Heart left ventricle (tissue), 16 donors: ENCODE measurements around the gene MACO1. TPM values are rescaled to one million over a fixed set of nuclear protein-coding genes. Genes with fewer than 3 reads are reported as not detected.
A peak's percentile ranks its signal among the peaks of the same experiment; 100 is the strongest.

Source experiments
- ATAC-seq, 4 donors: fragments of 200-7000 bp; cut with Tn5 transposase; one replicate each; pipeline ENCODE4 v1.9.1; 2020 to 2022; ENCODE audit warnings: moderate library complexity in 4 of 4, mild to moderate bottlenecking in 3 of 4, moderate number of reproducible peaks in 1 of 4
- DNase-seq, 5 donors: peaks; one replicate each; pipeline ENCODE4 v3.0.0-alpha.2; 2020
- H3K27ac ChIP-seq, 12 donors: fragments of 200-600 bp; sonication (generic) in 4 of 12; one replicate each; pipeline versions ENCODE4 v1.5.0 to v1.8.0; 2016 to 2022; ENCODE audit warnings: mild to moderate bottlenecking in 2 of 12
- H3K27me3 ChIP-seq, 9 donors: fragments of 200-600 bp; sonication (generic) in 2 of 9; one replicate each; pipeline versions ENCODE4 v1.5.1 to v1.8.0; 2016 to 2022; ENCODE audit warnings: mild to moderate bottlenecking in 3 of 9
- H3K36me3 ChIP-seq, 9 donors: fragments of 200-600 bp; sonication (generic) in 2 of 9; one replicate each; pipeline versions ENCODE4 v1.5.0 to v1.8.0; 2018 to 2022; ENCODE audit warnings: mild to moderate bottlenecking in 2 of 9
- H3K4me1 ChIP-seq, 12 donors: fragments of 200-600 bp; sonication (generic) in 4 of 12; one replicate each; pipeline versions ENCODE4 v1.5.0 to v1.8.0; 2016 to 2022; ENCODE audit warnings: mild to moderate bottlenecking in 3 of 12
- H3K4me3 ChIP-seq, 12 donors: fragments of 200-600 bp; sonication (generic) in 4 of 12; one replicate each; pipeline versions ENCODE4 v1.5.0 to v1.8.0; 2017 to 2022; ENCODE audit warnings: mild to moderate bottlenecking in 9 of 12, moderate library complexity in 4 of 12
- H3K9me3 ChIP-seq, 12 donors: fragments of 200-600 bp; sonication (generic) in 4 of 12; one replicate each; pipeline versions ENCODE4 v1.5.0 to v1.8.0; 2016 to 2022; ENCODE audit warnings: mild to moderate bottlenecking in 1 of 12
- CTCF ChIP-seq, 12 donors: fragments of 200-600 bp; sonication (generic) in 4 of 12; IDR thresholded peaks; one replicate each; pipeline versions ENCODE4 v1.5.0 to v1.8.0; 2018 to 2022; ENCODE audit warnings: antibody characterized with exemption in 12 of 12, mild to moderate bottlenecking in 5 of 12
- POLR2A ChIP-seq, 2 donors: fragments of 450-650 bp; IDR thresholded peaks; one replicate each; pipeline ENCODE4 v1.6.1; 2017; ENCODE audit warnings: antibody characterized with exemption in 2 of 2, mild to moderate bottlenecking in 2 of 2, moderate library complexity in 2 of 2
- WGBS, 4 donors: extraction: QIAGEN DNeasy Blood & Tissue Kit in 2 of 4; methylation state at CpG; one replicate each; pipeline versions ENCODE4 v1.1.5 to v1.1.7; 2013 to 2018; 5-methylcytosine and 5-hydroxymethylcytosine counted together
- intact Hi-C, 10 donors: fragments of 100-400 bp; cut with DNase I; formaldehyde crosslinking; loops; one replicate each; pipeline versions ENCODE4 v1.11.1 to v1.14.2; 2022
- polyA plus RNA-seq, 2 donors: library from polyadenylated mRNA; stranded (reverse); fragments of 200-250 nt; gene quantifications; one replicate each; pipeline ENCODE4 v1.2.3, GENCODE V29; 2013
- total RNA-seq, 9 donors: library from RNA; depleted of rRNA in 2 of 9; stranded (reverse); fragments of >200 nt in 2 of 9; fragmentation: NEBNext Ultra II Directional in 3 of 9; extraction: Animal tissue kit (Norgen Biotek cat#: 25700) in 3 of 9; gene quantifications; one replicate each; pipeline versions ENCODE4 v1.1.0 to v1.2.4, GENCODE V29; 2016 to 2023
- donor health status: ischemic (EF 13 %, LVEDD 7.1; RV severe dilation, severe dysfunction).
- donor health status: healthy with polysubstance abuse.
- donor health status: DM: no; HTN: yes; CAD: no.
- donor health status: DM: no; HTN: no; CAD: no.
- donor health status: ischemic (EF 25% LVEDD 6.9; RV normal size, moderate dysfunction).
- donor health status: ischemic (EF 25% LVEDD 5.7; RV mildly dilated, moderate dysfunction).
- donor health status: healthy.
- donor health status: DM: yes; HTN: yes; CAD: no.
- donor health status: ischemic (EF 35%, LVEDD 5.7; RV mildly dilated, moderate dysfunction).
- donor health status: nonischemic (EF 11% LVEDD 7.7; RV severe dilation, severe dysfunction).
- donor health status: DM: yes; HTN: yes; CAD: no.
- donor health status: PGD.
- donor health status: ischemic (EF 29% LVEDD 5.4; RV normal size, mild dysfunction).
- donor health status: nonischemic (EF 23%, LVEDD 6.1; RV moderate dilation, normal function).

Gene MACO1
- total and polyA plus RNA-seq, 11 donors: 5.8 to 21.0 (median 14.0) TPM

GRCh38 chr1:25469177-25469576 lies 38.5 kb downstream of the MACO1 start:
- ATAC-seq (no peak), DNase-seq (no peak)
- H3K36me3 ChIP-seq: peaks cover 0 to 7% (median 0%) of the 10 kb centered on the region in 9 donors
- H3K9me3 ChIP-seq: no peaks in the 10 kb centered on the region
- peak overlapping the region in 1 of 12 donors; percentile 75 for H3K27ac ChIP-seq
- no peak overlapping the region for H3K4me3 ChIP-seq
- intact Hi-C loops: loop anchor here in 3 of 10 donors (5.0 kb wide), 1 partner anchor 37 kb away; the partner anchor contains the start of gene MACO1 (in 3 of the 3)
- H3K27me3 ChIP-seq: no peaks in the 10 kb centered on the region
- 79 to 90% (median 82%) methylated on average over 2 of the region's 2 CpGs for WGBS, 4 donors
- H3K4me1 ChIP-seq: peaks cover 4 to 61% (median 43%) of the 10 kb centered on the region in 12 donors
- TF ChIP-seq CTCF (IDR thresholded peaks at IDR 0.05) (no peak), POLR2A (IDR thresholded peaks at IDR 0.05) (no peak)

- no peak for ATAC-seq
- no peak for DNase-seq
- Histone ChIP-seq H3K9me3 (no peaks in the 10 kb centered on the region), H3K27me3 (no peaks in the 10 kb centered on the region), H3K36me3 (peaks cover 0 to 6% (median 0%) of the 10 kb centered on the region in 9 donors), H3K27ac (no peak overlapping the region), H3K4me1 (peaks cover 4 to 74% (median 37%) of the 10 kb centered on the region in 12 donors), H3K4me3 (no peak overlapping the region)
- intact Hi-C loops: loop anchor here in 1 of 10 donors (5.0 kb wide), 1 partner anchor 40 kb away; the partner anchor contains the start of gene MACO1
- no peak for TF ChIP-seq CTCF (IDR thresholded peaks at IDR 0.05)
- TF ChIP-seq POLR2A (IDR thresholded peaks at IDR 0.05): no peak
- 68 to 79% (median 74%) methylated on average over 4 of the region's 4 CpGs for WGBS, 4 donors
Measured at GRCh38 chr1:25472471-25472870, 41.8 kb downstream of the MACO1 start.

GRCh38 chr1:25473653-25474225 lies 43.0 kb downstream of the MACO1 start:
- no peak for ATAC-seq

More at GRCh38 chr1:25473653-25474225, 43.0 kb downstream of the MACO1 start:
- TF ChIP-seq CTCF (IDR thresholded peaks at IDR 0.05) (no peak), POLR2A (IDR thresholded peaks at IDR 0.05) (no peak)
- no peaks in the 10 kb centered on the region for H3K9me3 ChIP-seq
- 79 to 100% (median 91%) methylated on average over 1 of the region's 1 CpG for WGBS, 4 donors
- no peak for DNase-seq
- H3K4me1 ChIP-seq: peaks cover 0 to 62% (median 25%) of the 10 kb centered on the region in 12 donors
- intact Hi-C loops: loop anchor here in 1 of 10 donors (5.0 kb wide), 1 partner anchor 41 kb away; the partner anchor contains the start of gene MACO1
- no peaks in the 10 kb centered on the region for H3K27me3 ChIP-seq
- H3K36me3 ChIP-seq: peaks cover 0 to 6% (median 0%) of the 10 kb centered on the region in 9 donors
- H3K27ac ChIP-seq: peak overlapping the region in 1 of 12 donors; percentile 4
- H3K4me3 ChIP-seq: no peak overlapping the region
